Measurements from ENCODE around the gene CELSR1.

Gene CELSR1

DNA sequence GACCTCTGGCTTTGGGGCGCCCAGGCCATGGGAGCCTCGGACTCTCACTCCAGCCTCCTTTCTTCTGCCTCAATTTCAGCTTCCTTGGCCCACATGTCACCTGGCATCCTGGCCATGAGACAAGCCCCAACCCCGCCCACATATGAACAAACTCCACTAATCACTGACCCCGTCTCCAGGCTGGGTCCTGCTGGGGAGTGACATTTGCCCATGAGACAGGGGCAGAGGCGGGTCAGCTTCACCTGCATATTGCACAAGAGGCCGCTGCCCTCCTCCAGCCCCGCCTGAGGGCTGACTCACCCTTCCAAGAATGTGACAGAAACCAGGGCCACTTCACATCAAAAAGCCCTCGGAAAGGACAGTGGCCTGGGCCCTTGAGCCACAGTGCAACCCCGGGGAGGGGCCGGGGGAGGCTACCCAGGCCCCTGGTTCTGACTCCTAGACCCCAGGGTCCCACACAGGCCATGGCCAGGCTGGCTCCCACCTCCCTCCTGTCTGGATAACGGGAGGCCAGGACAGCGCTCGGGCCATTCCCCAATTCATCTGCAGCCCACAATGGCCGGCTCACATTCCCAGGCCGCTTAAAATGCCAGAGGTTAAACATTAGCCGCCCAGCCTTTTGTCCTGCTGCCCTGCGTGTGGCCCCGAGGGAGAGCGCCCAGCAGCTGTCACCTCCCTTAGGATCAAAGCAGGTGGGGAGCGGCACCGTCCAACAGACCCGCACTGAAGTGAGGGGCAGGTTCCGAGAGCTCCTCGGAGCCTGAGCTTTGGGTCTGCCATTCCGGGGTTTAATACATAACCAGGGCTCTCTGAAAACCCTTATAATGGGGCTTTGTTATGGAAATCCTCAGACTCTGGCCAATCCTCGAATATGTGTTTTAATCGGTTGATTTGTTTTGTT lies 159.6 kb downstream of the CELSR1 start:
- Histone ChIP-seq H2AK5ac (ENCODE audit: low read length) (no peak overlapping the region), H3K4me1 (ENCODE audit: control insufficient read depth, low read depth, low read length) (peaks cover 2% of the 10 kb centered on the region), H4K8ac (ENCODE audit: low read depth, low read length) (no peak overlapping the region), H3K36me3 (ENCODE audit: control insufficient read depth, insufficient read depth, low read length) (no peaks in the 10 kb centered on the region), H3K56ac (ENCODE audit: low read length) (peak overlapping the region; percentile 71), H3K27ac (ENCODE audit: low read depth, low read length) (peak overlapping the region; percentile 42), H2BK120ac (ENCODE audit: low read depth, low read length) (no peak overlapping the region), H2BK5ac (ENCODE audit: low read length) (no peak overlapping the region), H3K9ac (ENCODE audit: low read length) (no peak overlapping the region), H3K23ac (ENCODE audit: low read length) (peak overlapping the region; percentile 85), H3K79me2 (ENCODE audit: control insufficient read depth, insufficient read depth, low read length) (no peaks in the 10 kb centered on the region), H3K79me1 (ENCODE audit: low read length) (no peaks in the 10 kb centered on the region), H3K18ac (ENCODE audit: low read length) (peak overlapping the region; percentile 40), H2BK15ac (replicated peaks; ENCODE audit: low read depth) (no peak overlapping the region), H3K4ac (ENCODE audit: low read depth, low read length) (no peak overlapping the region), H3K4me3 (ENCODE audit: low read length) (no peak overlapping the region), H4K5ac (ENCODE audit: low read length) (no peak overlapping the region), H3K4me2 (ENCODE audit: low read length) (no peak overlapping the region), H3K27me3 (ENCODE audit: insufficient read depth, low read length, poor library complexity) (no peaks in the 10 kb centered on the region)
- peak; percentile 92 for DNase-seq
- no CpG with 5 or more reads among the region's 27 CpGs for WGBS (ENCODE audit: extremely low coverage, insufficient coverage, low lambda C conversion rate)

GRCh38 chr22:46376908-46377524 lies 160.4 kb downstream of the CELSR1 start:
- H3K79me1 ChIP-seq (ENCODE audit: low read length), result no peaks in the 10 kb centered on the region
- H2AK5ac ChIP-seq (ENCODE audit: low read length), result no peak overlapping the region
- no peak overlapping the region for H2BK120ac ChIP-seq (ENCODE audit: low read depth, low read length)
- H2BK15ac ChIP-seq (replicated peaks; ENCODE audit: low read depth), result no peak overlapping the region
- no peak overlapping the region for H3K4ac ChIP-seq (ENCODE audit: low read depth, low read length)
- no peak overlapping the region for H3K4me2 ChIP-seq (ENCODE audit: low read length)
- H3K18ac ChIP-seq (ENCODE audit: low read length), result peak overlapping the region; percentile 40
- no CpG with 5 or more reads among the region's 19 CpGs for WGBS (ENCODE audit: extremely low coverage, insufficient coverage, low lambda C conversion rate)
- no peak overlapping the region for H2BK5ac ChIP-seq (ENCODE audit: low read length)
- H3K79me2 ChIP-seq (ENCODE audit: control insufficient read depth, insufficient read depth, low read length), result no peaks in the 10 kb centered on the region
- no peak overlapping the region for H3K9ac ChIP-seq (ENCODE audit: low read length)
- H3K4me1 ChIP-seq (ENCODE audit: control insufficient read depth, low read depth, low read length), result peaks cover 2% of the 10 kb centered on the region
- H3K27me3 ChIP-seq (ENCODE audit: insufficient read depth, low read length, poor library complexity), result no peaks in the 10 kb centered on the region
- no peaks in the 10 kb centered on the region for H3K36me3 ChIP-seq (ENCODE audit: control insufficient read depth, insufficient read depth, low read length)
- peak overlapping the region; percentile 85 for H3K23ac ChIP-seq (ENCODE audit: low read length)
- H3K4me3 ChIP-seq (ENCODE audit: low read length), result no peak overlapping the region
- no peak for DNase-seq
- H3K56ac ChIP-seq (ENCODE audit: low read length), result peak overlapping the region; percentile 5
- no peak overlapping the region for H3K27ac ChIP-seq (ENCODE audit: low read depth, low read length)
- H4K5ac ChIP-seq (ENCODE audit: low read length), result no peak overlapping the region
- H4K8ac ChIP-seq (ENCODE audit: low read depth, low read length), result no peak overlapping the region

GRCh38 chr22:46376111-46376510 lies 161.3 kb downstream of the CELSR1 start:
- Histone ChIP-seq H3K27ac (ENCODE audit: low read depth, low read length) (no peak overlapping the region), H3K79me2 (ENCODE audit: control insufficient read depth, insufficient read depth, low read length) (no peaks in the 10 kb centered on the region), H2BK120ac (ENCODE audit: low read depth, low read length) (no peak overlapping the region), H3K4me1 (ENCODE audit: control insufficient read depth, low read depth, low read length) (peaks cover 2% of the 10 kb centered on the region), H3K4ac (ENCODE audit: low read depth, low read length) (no peak overlapping the region), H2BK5ac (ENCODE audit: low read length) (no peak overlapping the region), H3K56ac (ENCODE audit: low read length) (no peak overlapping the region), H3K4me3 (ENCODE audit: low read length) (no peak overlapping the region), H3K27me3 (ENCODE audit: insufficient read depth, low read length, poor library complexity) (no peaks in the 10 kb centered on the region), H3K36me3 (ENCODE audit: control insufficient read depth, insufficient read depth, low read length) (no peaks in the 10 kb centered on the region), H3K79me1 (ENCODE audit: low read length) (no peaks in the 10 kb centered on the region), H3K23ac (ENCODE audit: low read length) (no peak overlapping the region), H3K18ac (ENCODE audit: low read length) (no peak overlapping the region), H3K4me2 (ENCODE audit: low read length) (no peak overlapping the region), H4K8ac (ENCODE audit: low read depth, low read length) (no peak overlapping the region), H2AK5ac (ENCODE audit: low read length) (no peak overlapping the region), H3K9ac (ENCODE audit: low read length) (no peak overlapping the region), H2BK15ac (replicated peaks; ENCODE audit: low read depth) (no peak overlapping the region), H4K5ac (ENCODE audit: low read length) (no peak overlapping the region)
- DNase-seq, result no peak
- no CpG with 5 or more reads among the region's 3 CpGs for WGBS (ENCODE audit: extremely low coverage, insufficient coverage, low lambda C conversion rate)

DNA sequence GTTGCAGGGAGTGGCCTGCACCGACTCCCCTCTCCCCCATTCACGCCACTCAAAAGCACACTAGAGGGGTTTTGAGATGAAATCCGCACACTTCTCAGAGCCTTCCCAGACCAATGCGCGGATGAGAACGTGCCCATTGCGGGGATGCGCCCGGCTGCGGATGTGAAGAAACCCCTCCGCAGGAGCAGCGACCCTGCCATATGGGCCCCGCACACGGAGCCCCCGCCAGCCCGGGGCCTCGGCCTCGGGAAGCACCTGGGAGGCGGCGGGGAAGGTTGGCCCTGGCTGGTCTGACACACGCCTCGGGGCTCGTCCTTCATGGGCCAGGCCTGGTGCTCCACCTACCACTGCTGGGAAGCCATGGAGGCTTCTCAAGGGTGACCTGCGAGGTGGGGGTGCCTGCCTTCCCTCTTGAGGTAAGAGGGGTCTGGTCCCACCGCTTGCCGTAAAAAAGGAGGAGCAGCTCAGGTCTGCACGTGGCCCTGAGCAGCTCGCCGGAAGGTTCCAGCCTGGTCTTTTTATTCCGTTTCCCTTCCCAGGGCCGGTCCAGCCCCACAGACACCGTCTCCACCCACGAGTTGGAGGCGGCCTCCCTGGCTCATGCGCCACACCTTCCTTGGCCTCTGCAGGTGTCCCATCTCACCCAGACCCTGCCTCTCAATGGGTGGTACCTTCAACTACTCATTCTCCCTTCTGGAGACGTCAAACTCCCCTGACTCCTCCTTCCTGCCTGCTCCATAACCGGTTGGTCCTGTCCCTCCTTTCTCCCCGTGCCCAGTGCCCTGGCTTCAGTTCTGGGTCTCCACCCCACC lies 162.6 kb downstream of the CELSR1 start:
- H2BK15ac ChIP-seq (replicated peaks; ENCODE audit: low read depth), result no peak overlapping the region
- no peaks in the 10 kb centered on the region for H3K79me2 ChIP-seq (ENCODE audit: control insufficient read depth, insufficient read depth, low read length)
- H3K27me3 ChIP-seq (ENCODE audit: insufficient read depth, low read length, poor library complexity), result no peaks in the 10 kb centered on the region
- no peak for DNase-seq
- H3K79me1 ChIP-seq (ENCODE audit: low read length), result no peaks in the 10 kb centered on the region
- no peak overlapping the region for H4K5ac ChIP-seq (ENCODE audit: low read length)
- H4K8ac ChIP-seq (ENCODE audit: low read depth, low read length), result no peak overlapping the region
- peaks cover 2% of the 10 kb centered on the region for H3K4me1 ChIP-seq (ENCODE audit: control insufficient read depth, low read depth, low read length)
- no peaks in the 10 kb centered on the region for H3K36me3 ChIP-seq (ENCODE audit: control insufficient read depth, insufficient read depth, low read length)
- no peak overlapping the region for H3K9ac ChIP-seq (ENCODE audit: low read length)
- no peak overlapping the region for H2BK5ac ChIP-seq (ENCODE audit: low read length)
- H3K4me2 ChIP-seq (ENCODE audit: low read length), result no peak overlapping the region
- H2AK5ac ChIP-seq (ENCODE audit: low read length), result no peak overlapping the region
- H2BK120ac ChIP-seq (ENCODE audit: low read depth, low read length), result no peak overlapping the region
- H3K23ac ChIP-seq (ENCODE audit: low read length), result no peak overlapping the region
- WGBS (ENCODE audit: extremely low coverage, insufficient coverage, low lambda C conversion rate), result no CpG with 5 or more reads among the region's 38 CpGs
- no peak overlapping the region for H3K18ac ChIP-seq (ENCODE audit: low read length)
- no peak overlapping the region for H3K27ac ChIP-seq (ENCODE audit: low read depth, low read length)
- H3K56ac ChIP-seq (ENCODE audit: low read length), result no peak overlapping the region
- no peak overlapping the region for H3K4me3 ChIP-seq (ENCODE audit: low read length)
- no peak overlapping the region for H3K4ac ChIP-seq (ENCODE audit: low read depth, low read length)

DNA sequence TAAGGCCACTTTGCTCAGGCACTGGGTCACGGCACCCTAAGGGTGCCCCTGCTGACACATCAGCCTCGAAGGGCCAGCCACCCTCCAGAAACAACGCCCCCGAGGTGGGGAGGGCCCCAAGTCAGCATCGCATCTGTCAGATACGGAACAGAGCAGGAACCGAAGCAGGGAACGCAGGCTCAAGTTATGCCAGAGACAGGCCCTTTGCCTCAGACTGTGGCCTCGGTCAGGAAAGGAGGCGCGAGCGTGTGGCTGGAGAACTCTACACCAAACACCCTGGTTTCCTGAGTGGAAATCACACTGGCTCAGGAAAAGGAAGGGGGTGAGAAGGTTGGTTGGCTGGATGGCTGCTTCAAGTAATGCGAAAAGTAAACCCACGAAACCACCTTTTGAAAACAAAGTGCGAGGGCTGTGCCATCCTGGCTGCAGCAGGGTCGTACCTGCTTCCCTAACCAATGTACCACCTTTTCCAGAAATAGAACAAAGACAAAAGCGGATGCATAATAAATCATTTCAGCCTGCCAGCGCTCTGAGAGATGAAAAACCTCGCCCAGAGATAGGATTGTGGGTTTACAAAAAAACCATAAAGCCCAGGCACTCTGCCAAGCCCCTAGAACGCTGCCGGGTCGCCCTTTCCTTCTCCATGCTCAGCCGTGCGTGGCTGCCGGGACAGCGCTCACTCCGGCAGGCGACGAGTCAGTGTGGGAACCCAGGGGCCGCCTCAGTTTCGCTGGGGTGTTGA lies 163.3 kb downstream of the CELSR1 start:
- H4K5ac ChIP-seq (ENCODE audit: low read length), result no peak overlapping the region
- H3K79me2 ChIP-seq (ENCODE audit: control insufficient read depth, insufficient read depth, low read length), result no peaks in the 10 kb centered on the region
- H3K4me1 ChIP-seq (ENCODE audit: control insufficient read depth, low read depth, low read length), result peaks cover 2% of the 10 kb centered on the region
- no peak overlapping the region for H3K9ac ChIP-seq (ENCODE audit: low read length)
- no peak for DNase-seq
- WGBS (ENCODE audit: extremely low coverage, insufficient coverage, low lambda C conversion rate), result no CpG with 5 or more reads among the region's 31 CpGs
- no peak overlapping the region for H3K27ac ChIP-seq (ENCODE audit: low read depth, low read length)
- no peak overlapping the region for H2BK120ac ChIP-seq (ENCODE audit: low read depth, low read length)
- H2BK15ac ChIP-seq (replicated peaks; ENCODE audit: low read depth), result no peak overlapping the region
- H3K4me2 ChIP-seq (ENCODE audit: low read length), result no peak overlapping the region
- H3K4me3 ChIP-seq (ENCODE audit: low read length), result no peak overlapping the region
- H3K23ac ChIP-seq (ENCODE audit: low read length), result no peak overlapping the region
- H4K8ac ChIP-seq (ENCODE audit: low read depth, low read length), result no peak overlapping the region
- no peak overlapping the region for H3K18ac ChIP-seq (ENCODE audit: low read length)
- H2AK5ac ChIP-seq (ENCODE audit: low read length), result no peak overlapping the region
- no peak overlapping the region for H3K56ac ChIP-seq (ENCODE audit: low read length)
- no peaks in the 10 kb centered on the region for H3K27me3 ChIP-seq (ENCODE audit: insufficient read depth, low read length, poor library complexity)
- no peaks in the 10 kb centered on the region for H3K36me3 ChIP-seq (ENCODE audit: control insufficient read depth, insufficient read depth, low read length)
- H3K79me1 ChIP-seq (ENCODE audit: low read length), result no peaks in the 10 kb centered on the region
- H2BK5ac ChIP-seq (ENCODE audit: low read length), result no peak overlapping the region
- no peak overlapping the region for H3K4ac ChIP-seq (ENCODE audit: low read depth, low read length)

Data from mesendoderm (in vitro differentiated cells).